Neural cell (in vitro differentiated cells): Measurements from ENCODE around the gene PRR16.

Source experiments
- EP300 ChIP-seq: fragments of 450-650 bp; conservative IDR thresholded peaks from 2 replicates; pipeline ENCODE4 v1.6.1; 2014; ENCODE audit warnings: antibody characterized with exemption, mild to moderate bottlenecking, moderate library complexity; ENCODE audit not compliant: poor library complexity, severe bottlenecking
- EZH2 ChIP-seq: fragments of 200-600, 300-800 bp; shearing (Covaris generic), sonication (generic); IDR thresholded peaks from 2 replicates; pipeline ENCODE4 v1.6.1; 2014; ENCODE audit warnings: antibody characterized with exemption, low read length, borderline replicate concordance, mild to moderate bottlenecking; ENCODE audit not compliant: insufficient read depth, poor library complexity, severe bottlenecking
- MXI1 ChIP-seq: fragments of 450-650 bp; conservative IDR thresholded peaks from 2 replicates; pipeline ENCODE4 v1.6.1; 2014; ENCODE audit warnings: antibody characterized with exemption, mild to moderate bottlenecking; ENCODE audit not compliant: poor library complexity, severe bottlenecking
- POLR2AphosphoS5 ChIP-seq: IDR thresholded peaks from 2 replicates; pipeline ENCODE4 v1.6.1; 2012
- RAD21 ChIP-seq: fragments of 450-650 bp; conservative IDR thresholded peaks from 2 replicates; pipeline ENCODE4 v1.6.1; 2014; ENCODE audit warnings: antibody characterized with exemption, mild to moderate bottlenecking, moderate library complexity
- REST ChIP-seq: IDR thresholded peaks from 2 replicates; pipeline ENCODE4 v1.6.1; 2012; ENCODE audit warnings: borderline replicate concordance
- SMC3 ChIP-seq: fragments of 450-650 bp; conservative IDR thresholded peaks from 2 replicates; pipeline ENCODE4 v1.6.1; 2014; ENCODE audit warnings: antibody characterized with exemption, mild to moderate bottlenecking, moderate library complexity; ENCODE audit not compliant: poor library complexity
- TAF1 ChIP-seq: IDR thresholded peaks from 2 replicates; pipeline ENCODE4 v1.6.1; 2012; ENCODE audit warnings: low read depth
- TF ChIP-seq, protein P1 (sequence below): fragments of 450-650 bp; IDR thresholded peaks from 2 replicates; pipeline ENCODE4 v1.5.1; 2014; ENCODE audit warnings: antibody characterized with exemption, mild to moderate bottlenecking, moderate library complexity; ENCODE audit not compliant: poor library complexity, severe bottlenecking

GRCh38 chr5:120609570-120609969, 145.5 kb downstream of the PRR16 start:
- TF ChIP-seq, protein P1, sequence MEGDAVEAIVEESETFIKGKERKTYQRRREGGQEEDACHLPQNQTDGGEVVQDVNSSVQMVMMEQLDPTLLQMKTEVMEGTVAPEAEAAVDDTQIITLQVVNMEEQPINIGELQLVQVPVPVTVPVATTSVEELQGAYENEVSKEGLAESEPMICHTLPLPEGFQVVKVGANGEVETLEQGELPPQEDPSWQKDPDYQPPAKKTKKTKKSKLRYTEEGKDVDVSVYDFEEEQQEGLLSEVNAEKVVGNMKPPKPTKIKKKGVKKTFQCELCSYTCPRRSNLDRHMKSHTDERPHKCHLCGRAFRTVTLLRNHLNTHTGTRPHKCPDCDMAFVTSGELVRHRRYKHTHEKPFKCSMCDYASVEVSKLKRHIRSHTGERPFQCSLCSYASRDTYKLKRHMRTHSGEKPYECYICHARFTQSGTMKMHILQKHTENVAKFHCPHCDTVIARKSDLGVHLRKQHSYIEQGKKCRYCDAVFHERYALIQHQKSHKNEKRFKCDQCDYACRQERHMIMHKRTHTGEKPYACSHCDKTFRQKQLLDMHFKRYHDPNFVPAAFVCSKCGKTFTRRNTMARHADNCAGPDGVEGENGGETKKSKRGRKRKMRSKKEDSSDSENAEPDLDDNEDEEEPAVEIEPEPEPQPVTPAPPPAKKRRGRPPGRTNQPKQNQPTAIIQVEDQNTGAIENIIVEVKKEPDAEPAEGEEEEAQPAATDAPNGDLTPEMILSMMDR = no peak
- TF ChIP-seq EZH2 (no peak), REST (no peak), SMC3 (no peak), MXI1 (no peak), EP300 (no peak), TAF1 (no peak), RAD21 (no peak), POLR2AphosphoS5 (no peak)
